Measurements from ENCODE around the gene NOLC1. TPM values are rescaled to one million over a fixed set of nuclear protein-coding genes. Genes with fewer than 3 reads are reported as not detected.

The NOLC1 gene
- total and polyA plus RNA-seq, 2 experiments from 2014 or later: 52.3 to 56.2 TPM

GRCh38 chr10:102196893-102197292, 44.7 kb downstream of the NOLC1 start:
- Histone ChIP-seq H3K9me3 (ENCODE audit: low read depth) (no peaks in the 10 kb centered on the region), H3K27ac (no peak overlapping the region), H3K4me1 (ENCODE audit: low read depth) (no peaks in the 10 kb centered on the region), H3K27me3 (no peaks in the 10 kb centered on the region), H3K36me3 (no peaks in the 10 kb centered on the region), H3K4me3 (no peak overlapping the region)
- TF ChIP-seq CTCF (IDR thresholded peaks at IDR 0.05; ENCODE audit: low read depth, low read length): no peak
- no peak for DNase-seq (ENCODE audit: low read depth in 1 of 2, low spot score in 1 of 2)

- no peak for DNase-seq (ENCODE audit: low read depth in 1 of 2, low spot score in 1 of 2)
- Histone ChIP-seq H3K4me1 (ENCODE audit: low read depth) (no peaks in the 10 kb centered on the region), H3K4me3 (no peak overlapping the region), H3K27ac (no peak overlapping the region), H3K27me3 (no peaks in the 10 kb centered on the region), H3K36me3 (no peaks in the 10 kb centered on the region), H3K9me3 (ENCODE audit: low read depth) (no peaks in the 10 kb centered on the region)
- no peak for TF ChIP-seq CTCF (IDR thresholded peaks at IDR 0.05; ENCODE audit: low read depth, low read length)
Observed at GRCh38 chr10:102198027-102198426, 45.8 kb downstream of the NOLC1 start.

- no peaks in the 10 kb centered on the region for H3K36me3 ChIP-seq
- TF ChIP-seq CTCF (IDR thresholded peaks at IDR 0.05; ENCODE audit: low read depth, low read length): no peak
- no peaks in the 10 kb centered on the region for H3K9me3 ChIP-seq (ENCODE audit: low read depth)
- DNase-seq (ENCODE audit: low read depth in 1 of 2, low spot score in 1 of 2): no peak
- H3K27me3 ChIP-seq: no peaks in the 10 kb centered on the region
- H3K4me3 ChIP-seq: no peak overlapping the region
- no peaks in the 10 kb centered on the region for H3K4me1 ChIP-seq (ENCODE audit: low read depth)
- no peak overlapping the region for H3K27ac ChIP-seq
Observed at GRCh38 chr10:102200751-102201640, 48.8 kb downstream of the NOLC1 start.

- Histone ChIP-seq H3K36me3 (no peaks in the 10 kb centered on the region), H3K27ac (no peak overlapping the region), H3K9me3 (ENCODE audit: low read depth) (no peaks in the 10 kb centered on the region), H3K4me3 (no peak overlapping the region), H3K4me1 (ENCODE audit: low read depth) (no peaks in the 10 kb centered on the region), H3K27me3 (no peaks in the 10 kb centered on the region)
- no peak for TF ChIP-seq CTCF (IDR thresholded peaks at IDR 0.05; ENCODE audit: low read depth, low read length)
- DNase-seq (ENCODE audit: low read depth in 1 of 2, low spot score in 1 of 2): no peak
Observed at GRCh38 chr10:102202386-102202785, 50.2 kb downstream of the NOLC1 start.

- TF ChIP-seq CTCF (IDR thresholded peaks at IDR 0.05; ENCODE audit: low read depth, low read length): no peak
- no peaks in the 10 kb centered on the region for H3K36me3 ChIP-seq
- peak in 1 of 2 donors; percentile 68 for DNase-seq (ENCODE audit: low read depth in 1 of 2, low spot score in 1 of 2)
- H3K27me3 ChIP-seq: peaks cover 3% of the 10 kb centered on the region
- no peak overlapping the region for H3K4me3 ChIP-seq
- H3K9me3 ChIP-seq (ENCODE audit: low read depth): no peaks in the 10 kb centered on the region
- no peaks in the 10 kb centered on the region for H3K4me1 ChIP-seq (ENCODE audit: low read depth)
- no peak overlapping the region for H3K27ac ChIP-seq
Observed at GRCh38 chr10:102208311-102209035, 56.3 kb downstream of the NOLC1 start.

All from cardiac muscle cell (in vitro differentiated cells and primary cell).